ENCODE data around the gene MGAT1.

- TF ChIP-seq EZH2 (IDR thresholded peaks at IDR 0.05; ENCODE audit: borderline replicate concordance, low read depth, low read length, poor library complexity, severe bottlenecking): no peak
- no peak for TF ChIP-seq CTCF (conservative IDR thresholded peaks at IDR 0.05; ENCODE audit: low read depth, low read length)
These were observed 45.7 kb upstream of the MGAT1 start for GRCh38 chr5:180848265-180848664.

Measured in A673 (cell line).